HepG2 (cell line): ENCODE measurements around the gene NCOA7. TPM values are rescaled to one million over a fixed set of nuclear protein-coding genes. Genes with fewer than 3 reads are reported as not detected.

Experiments used
- ATAC-seq: fragments of 200-7000 bp; cut with Tn5 transposase; 3 replicates; pipeline ENCODE4 v1.9.1; 2020; ENCODE audit warnings: mild to moderate bottlenecking, moderate library complexity
- BruUV-seq: library from RNA; stranded (reverse); fragments of 400-500 nt; replicated peaks from 2 replicates; lab custom pipeline; 2021; lab: Mats Ljungman, UMichigan
- CTCF ChIA-PET: fragments of 300-600 bp; formaldehyde crosslinking; extraction: SDS; loops from one replicate; lab custom pipeline; 2021; ENCODE audit warnings: low total read pairs, inconsistent platforms, low intra/inter-chr PET ratio; lab: Yijun Ruan, JAX
- POLR2A ChIA-PET: fragments of 350-600 bp; sonication (Branson Sonifier 250); formaldehyde crosslinking; loops from one replicate; lab custom pipeline; 2020; ENCODE audit warnings: antibody characterized with exemption, inconsistent platforms; lab: Yijun Ruan, JAX
- DNase-seq: peaks from one replicate; pipeline ENCODE4 v3.0.0-alpha.2; 2015; ENCODE audit warnings: low spot score
- FAIRE-seq: peaks from 3 replicates; lab custom pipeline; 2011; peaks lifted over from hg19 to GRCh38; lab: Jason Lieb, UNC
- H2AFZ ChIP-seq: one replicate; pipeline ENCODE4 v1.6.1; 2011; ENCODE audit warnings: low read length, inconsistent platforms
- H3K27ac ChIP-seq: fragments of 300-600 bp; 3 replicates; pipeline ENCODE4 v1.8.0; 2011; ENCODE audit warnings: mixed run types, mild to moderate bottlenecking, mixed read lengths, low read length, inconsistent platforms; ENCODE audit not compliant: insufficient read depth; ENCODE audit errors: extremely low read length
- H3K27me3 ChIP-seq, 2 experiments: fragments of 200-600 bp in 1 of 2; 2 replicates in 1 of 2; 3 replicates in 1 of 2; pipeline versions ENCODE4 v1.6.0 to v1.8.0; 2011; ENCODE audit warnings: low read length in 2 of 2, mild to moderate bottlenecking in 2 of 2, moderate library complexity in 2 of 2, inconsistent platforms in 1 of 2; ENCODE audit not compliant: insufficient read depth in 2 of 2, control insufficient read depth in 1 of 2
- H3K36me3 ChIP-seq, 2 experiments: fragments of 200-600 bp in 1 of 2; replicated peaks in 1 of 2; 2 replicates in 1 of 2; 3 replicates in 1 of 2; pipeline versions ENCODE4 v1.5.1 to v1.8.0; 2011; ENCODE audit warnings: low read length in 2 of 2, inconsistent platforms in 1 of 2; ENCODE audit not compliant: insufficient read depth in 2 of 2, control insufficient read depth in 1 of 2
- H3K4me1 ChIP-seq: 2 replicates; pipeline ENCODE4 v1.5.1; 2012; ENCODE audit warnings: low read length, inconsistent platforms; ENCODE audit not compliant: insufficient read depth
- H3K4me2 ChIP-seq: 2 replicates; pipeline ENCODE4 v1.6.0; 2011; ENCODE audit warnings: low read depth, low read length, inconsistent platforms
- H3K4me3 ChIP-seq, 3 experiments: fragments of 200-600 bp in 1 of 3; sonication (generic), shearing (Covaris generic) in 1 of 3; replicated peaks in 1 of 3; 2 replicates each; pipeline ENCODE4 v1.5.1; 2011 to 2016; ENCODE audit warnings: low read length in 3 of 3, inconsistent platforms in 2 of 3, low read depth in 2 of 3, mild to moderate bottlenecking in 2 of 3, control low read depth in 1 of 3, mixed read lengths in 1 of 3; ENCODE audit not compliant: insufficient read depth in 1 of 3
- H3K79me2 ChIP-seq: one replicate; pipeline ENCODE4 v1.6.1; 2011; ENCODE audit warnings: low read length, inconsistent platforms; ENCODE audit not compliant: insufficient read depth
- H3K9ac ChIP-seq: 2 replicates; pipeline ENCODE4 v1.6.0; 2011; ENCODE audit warnings: mild to moderate bottlenecking, low read depth, low read length, inconsistent platforms; ENCODE audit not compliant: insufficient read depth
- H3K9me3 ChIP-seq: 2 replicates; pipeline ENCODE4 v1.5.1; 2012; ENCODE audit warnings: mild to moderate bottlenecking, low read length
- H4K20me1 ChIP-seq: 2 replicates; pipeline ENCODE4 v1.6.0; 2011; ENCODE audit warnings: inconsistent platforms, mild to moderate bottlenecking, low read length, moderate library complexity; ENCODE audit not compliant: insufficient read depth
- TGIF2 ChIP-seq: IDR thresholded peaks from 2 replicates; pipeline ENCODE4 v1.6.1; 2016; ENCODE audit warnings: control low read depth, missing compliant biosample characterization
- WGBS: methylation state at CpG from one replicate; pipeline ENCODE4 v1.1.6; 2017; ENCODE audit warnings: low lambda C conversion rate; 5-methylcytosine and 5-hydroxymethylcytosine counted together
- in situ Hi-C: cut with HindIII; loops from 2 replicates; pipeline ENCODE4 v1.10.0; 2017; ENCODE audit warnings: low pct_unique_long_range_greater_than_20kb; ENCODE audit not compliant: extremely low pct_ligation_motif_present
- intact Hi-C: fragments of 100-400 bp; cut with micrococcal nuclease; formaldehyde crosslinking; loops from one replicate; pipeline ENCODE4 v1.10.0; 2022; ENCODE audit not compliant: unreplicated experiment
- polyA plus RNA-seq, 8 experiments: library from polyadenylated mRNA; depleted of rRNA in 3 of 8; stranded (reverse) in 7 of 8; unstranded in 1 of 8; fragments of >200 nt; fragmentation: Illumina TruSeq in 4 of 8; extraction: Trizol in 4 of 8; gene quantifications; 2 replicates each; pipeline versions ENCODE4 v1.2.1 to v1.2.3, GENCODE V29; 2011 to 2016; ENCODE audit warnings: low read depth in 4 of 8, missing spikeins in 1 of 8, mixed read lengths in 1 of 8; ENCODE audit not compliant: insufficient read depth in 1 of 8
- total RNA-seq, 5 experiments: library from RNA; depleted of rRNA; stranded (reverse); fragments of >200 nt; fragmentation: Illumina TruSeq; extraction: Trizol; gene quantifications; 2 replicates each; pipeline ENCODE4 v1.2.3, GENCODE V29; 2016; ENCODE audit warnings: low read depth in 1 of 5
- TF ChIP-seq, protein P1 (sequence below), 2 experiments: IDR thresholded peaks; 2 replicates each; pipeline ENCODE4 v1.6.1; 2011 to 2012; ENCODE audit warnings: low read length in 2 of 2, borderline replicate concordance in 1 of 2, low read depth in 1 of 2, mild to moderate bottlenecking in 1 of 2, moderate library complexity in 1 of 2
- TF ChIP-seq, protein P2 (sequence below): sonication (generic); formaldehyde crosslinking; IDR thresholded peaks from 2 replicates; pipeline ENCODE4 v1.4.0; 2020; ENCODE audit warnings: missing genetic modification reagents

NCOA7 gene
- total and polyA plus RNA-seq, 2 of the 13 experiments (the other 11 are each of a cell fraction or from before 2014, with no cell fraction given), result 13.6 to 20.8 TPM

DNA sequence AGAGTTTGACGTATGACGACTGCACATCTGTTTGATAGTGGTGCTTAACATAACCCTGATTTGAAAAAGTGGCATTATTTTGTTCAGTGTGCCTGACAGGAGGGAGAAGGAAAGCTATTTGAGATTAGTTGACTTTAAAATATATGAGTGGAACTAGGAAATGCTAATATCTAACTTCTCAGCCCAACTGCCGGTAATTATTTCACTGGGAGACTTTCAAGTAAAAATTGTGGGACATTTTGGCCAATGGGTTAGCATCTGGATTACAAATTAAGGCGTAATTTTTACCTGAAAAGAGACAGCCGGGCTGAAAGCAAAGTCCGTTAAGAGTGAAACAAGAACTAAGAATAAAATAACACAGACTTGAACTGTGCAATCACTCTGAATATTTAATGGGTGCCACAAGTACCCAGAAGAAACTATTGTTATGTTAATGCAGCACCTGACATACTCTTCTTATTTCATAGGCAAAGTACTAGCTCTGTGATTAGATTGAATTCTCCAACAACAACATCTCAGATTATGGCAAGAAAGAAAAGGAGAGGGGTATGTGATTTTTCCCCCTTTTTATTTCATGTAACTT is 39.3 kb upstream of the NCOA7 start:
- ChIA-PET POLR2A (no interaction called here), CTCF (no interaction called here)
- Histone ChIP-seq H3K9me3 (no peaks in the 10 kb centered on the region), H3K4me1 (peaks cover 36% of the 10 kb centered on the region), H3K27ac (no peak overlapping the region), H3K4me3 (no peak overlapping the region), H3K9ac (no peak overlapping the region), H3K4me2 (no peak overlapping the region), H3K27me3 (peaks cover 2 to 46% of the 10 kb centered on the region in 2 experiments; a peak in 4 of 5 replicates), H2AFZ (no peak overlapping the region), H4K20me1 (no peaks in the 10 kb centered on the region), H3K36me3 (no peaks in the 10 kb centered on the region), H3K79me2 (no peaks in the 10 kb centered on the region)
- no peak for DNase-seq
- no peak for ATAC-seq
- in situ Hi-C loops (loop anchor here (5.0 to 25.0 kb wide), 2 partner anchors 439 to 889 kb away; no protein-coding TSS in a partner anchor), intact Hi-C loops (no loop called here)
- TF ChIP-seq, protein P1, sequence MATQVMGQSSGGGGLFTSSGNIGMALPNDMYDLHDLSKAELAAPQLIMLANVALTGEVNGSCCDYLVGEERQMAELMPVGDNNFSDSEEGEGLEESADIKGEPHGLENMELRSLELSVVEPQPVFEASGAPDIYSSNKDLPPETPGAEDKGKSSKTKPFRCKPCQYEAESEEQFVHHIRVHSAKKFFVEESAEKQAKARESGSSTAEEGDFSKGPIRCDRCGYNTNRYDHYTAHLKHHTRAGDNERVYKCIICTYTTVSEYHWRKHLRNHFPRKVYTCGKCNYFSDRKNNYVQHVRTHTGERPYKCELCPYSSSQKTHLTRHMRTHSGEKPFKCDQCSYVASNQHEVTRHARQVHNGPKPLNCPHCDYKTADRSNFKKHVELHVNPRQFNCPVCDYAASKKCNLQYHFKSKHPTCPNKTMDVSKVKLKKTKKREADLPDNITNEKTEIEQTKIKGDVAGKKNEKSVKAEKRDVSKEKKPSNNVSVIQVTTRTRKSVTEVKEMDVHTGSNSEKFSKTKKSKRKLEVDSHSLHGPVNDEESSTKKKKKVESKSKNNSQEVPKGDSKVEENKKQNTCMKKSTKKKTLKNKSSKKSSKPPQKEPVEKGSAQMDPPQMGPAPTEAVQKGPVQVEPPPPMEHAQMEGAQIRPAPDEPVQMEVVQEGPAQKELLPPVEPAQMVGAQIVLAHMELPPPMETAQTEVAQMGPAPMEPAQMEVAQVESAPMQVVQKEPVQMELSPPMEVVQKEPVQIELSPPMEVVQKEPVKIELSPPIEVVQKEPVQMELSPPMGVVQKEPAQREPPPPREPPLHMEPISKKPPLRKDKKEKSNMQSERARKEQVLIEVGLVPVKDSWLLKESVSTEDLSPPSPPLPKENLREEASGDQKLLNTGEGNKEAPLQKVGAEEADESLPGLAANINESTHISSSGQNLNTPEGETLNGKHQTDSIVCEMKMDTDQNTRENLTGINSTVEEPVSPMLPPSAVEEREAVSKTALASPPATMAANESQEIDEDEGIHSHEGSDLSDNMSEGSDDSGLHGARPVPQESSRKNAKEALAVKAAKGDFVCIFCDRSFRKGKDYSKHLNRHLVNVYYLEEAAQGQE (IDR thresholded peaks at IDR 0.05; ENCODE audit: borderline replicate concordance in 1 of 2, low read depth in 1 of 2, low read length in 2 of 2), result no peak
- TF ChIP-seq TGIF2, result no peak
- TF ChIP-seq, protein P2, sequence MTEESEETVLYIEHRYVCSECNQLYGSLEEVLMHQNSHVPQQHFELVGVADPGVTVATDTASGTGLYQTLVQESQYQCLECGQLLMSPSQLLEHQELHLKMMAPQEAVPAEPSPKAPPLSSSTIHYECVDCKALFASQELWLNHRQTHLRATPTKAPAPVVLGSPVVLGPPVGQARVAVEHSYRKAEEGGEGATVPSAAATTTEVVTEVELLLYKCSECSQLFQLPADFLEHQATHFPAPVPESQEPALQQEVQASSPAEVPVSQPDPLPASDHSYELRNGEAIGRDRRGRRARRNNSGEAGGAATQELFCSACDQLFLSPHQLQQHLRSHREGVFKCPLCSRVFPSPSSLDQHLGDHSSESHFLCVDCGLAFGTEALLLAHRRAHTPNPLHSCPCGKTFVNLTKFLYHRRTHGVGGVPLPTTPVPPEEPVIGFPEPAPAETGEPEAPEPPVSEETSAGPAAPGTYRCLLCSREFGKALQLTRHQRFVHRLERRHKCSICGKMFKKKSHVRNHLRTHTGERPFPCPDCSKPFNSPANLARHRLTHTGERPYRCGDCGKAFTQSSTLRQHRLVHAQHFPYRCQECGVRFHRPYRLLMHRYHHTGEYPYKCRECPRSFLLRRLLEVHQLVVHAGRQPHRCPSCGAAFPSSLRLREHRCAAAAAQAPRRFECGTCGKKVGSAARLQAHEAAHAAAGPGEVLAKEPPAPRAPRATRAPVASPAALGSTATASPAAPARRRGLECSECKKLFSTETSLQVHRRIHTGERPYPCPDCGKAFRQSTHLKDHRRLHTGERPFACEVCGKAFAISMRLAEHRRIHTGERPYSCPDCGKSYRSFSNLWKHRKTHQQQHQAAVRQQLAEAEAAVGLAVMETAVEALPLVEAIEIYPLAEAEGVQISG (CRISPR knock-in tag), result no peak
- no TSS peak for BruUV-seq
- no peak for FAIRE-seq
- 80% methylated on average over 6 of the region's 6 CpGs for WGBS
